Panc1 (cell line): Measurements from ENCODE around the gene JPH4. TPM values are rescaled to one million over a fixed set of nuclear protein-coding genes. Genes with fewer than 3 reads are reported as not detected.

Experiments
- ATAC-seq: fragments of 200-7000 bp; cut with Tn5 transposase; 2 replicates; pipeline ENCODE4 v1.9.1; 2020; ENCODE audit warnings: mild to moderate bottlenecking, moderate library complexity
- BruUV-seq: library from RNA; stranded (reverse); fragments of 400-500 nt; replicated peaks from 2 replicates; lab custom pipeline; 2021; lab: Mats Ljungman, UMichigan
- CTCF ChIA-PET: fragments of 300-600 bp; sonication (Branson Sonifier 250); formaldehyde crosslinking; loops from one replicate; lab custom pipeline; 2022; ENCODE audit warnings: antibody characterized with exemption; lab: Charles Lee
- POLR2A ChIA-PET: fragments of 300-600 bp; sonication (Branson Sonifier 250); formaldehyde crosslinking; loops from one replicate; lab custom pipeline; 2022; ENCODE audit warnings: antibody characterized with exemption; lab: Charles Lee
- DNase-seq: peaks from one replicate; pipeline ENCODE4 v3.0.0-alpha.2; 2010; ENCODE audit warnings: low read depth, low spot score
- H3K27ac ChIP-seq: 2 replicates; pipeline ENCODE4 v1.5.1; 2011; ENCODE audit warnings: mild to moderate bottlenecking, low read length, inconsistent platforms
- H3K27me3 ChIP-seq: fragments of 200-500 bp; sonication (Bioruptor generic); 2 replicates; pipeline ENCODE4 v1.6.0; 2014; ENCODE audit warnings: low read length, inconsistent platforms; ENCODE audit not compliant: control insufficient read depth, insufficient read depth
- H3K36me3 ChIP-seq: fragments of 200-500 bp; sonication (Bioruptor generic); 2 replicates; pipeline ENCODE4 v1.5.1; 2014; ENCODE audit warnings: inconsistent platforms, mild to moderate bottlenecking, low read length, moderate library complexity; ENCODE audit not compliant: control insufficient read depth, insufficient read depth
- H3K4me1 ChIP-seq: 2 replicates; pipeline ENCODE4 v1.5.1; 2011; ENCODE audit warnings: inconsistent platforms, mild to moderate bottlenecking, low read length, moderate library complexity; ENCODE audit not compliant: control insufficient read depth, insufficient read depth
- H3K4me3 ChIP-seq, 2 experiments: 2 replicates each; pipeline ENCODE4 v1.5.1; 2011 to 2012; ENCODE audit warnings: low read depth in 2 of 2, low read length in 2 of 2, mild to moderate bottlenecking in 2 of 2, inconsistent platforms in 1 of 2, moderate library complexity in 1 of 2
- H3K9me3 ChIP-seq: fragments of 200-500 bp; sonication (Bioruptor generic); 2 replicates; pipeline ENCODE4 v1.5.1; 2014; ENCODE audit warnings: low read depth, mild to moderate bottlenecking, inconsistent platforms, low read length, moderate library complexity; ENCODE audit not compliant: control insufficient read depth, insufficient read depth
- CTCF ChIP-seq: fragments of 450-650 bp; IDR thresholded peaks from 2 replicates; pipeline ENCODE4 v1.5.1; 2017; ENCODE audit warnings: mild to moderate bottlenecking
- POLR2AphosphoS5 ChIP-seq: IDR thresholded peaks from 2 replicates; pipeline ENCODE4 v1.6.1; 2012; ENCODE audit warnings: mild to moderate bottlenecking, low read depth, low read length, moderate library complexity
- SIN3A ChIP-seq: IDR thresholded peaks from 2 replicates; pipeline ENCODE4 v1.6.1; 2012; ENCODE audit warnings: low read depth, mild to moderate bottlenecking, low read length, moderate library complexity, borderline replicate concordance; ENCODE audit not compliant: insufficient read depth
- TCF7L2 ChIP-seq: IDR thresholded peaks from 2 replicates; pipeline ENCODE4 v1.6.1; 2011; ENCODE audit warnings: mild to moderate bottlenecking, low read depth, low read length, inconsistent platforms
- in situ Hi-C: cut with HindIII; loops from 2 replicates; pipeline ENCODE4 v1.10.0; 2016; ENCODE audit warnings: low sequenced_read_pairs, low pct_unique_long_range_greater_than_20kb
- intact Hi-C: fragments of 100-400 bp; cut with micrococcal nuclease; formaldehyde crosslinking; loops from one replicate; pipeline ENCODE4 v1.10.0; 2022; ENCODE audit not compliant: unreplicated experiment
- total RNA-seq: library from RNA; stranded (reverse); gene quantifications from one replicate; pipeline ENCODE4 v1.2.1, GENCODE V29; 2021; ENCODE audit not compliant: unreplicated experiment
- TF ChIP-seq, protein P1 (sequence below), 2 experiments: IDR thresholded peaks; 2 replicates each; pipeline ENCODE4 v1.6.1; 2011 to 2012; ENCODE audit warnings: low read depth in 2 of 2, control low read depth in 1 of 2, low read length in 1 of 2, mild to moderate bottlenecking in 1 of 2, moderate library complexity in 1 of 2; ENCODE audit not compliant: insufficient read depth in 1 of 2

JPH4 gene
- total RNA-seq, 1 experiment from 2014 or later, result 0.05 TPM

DNA sequence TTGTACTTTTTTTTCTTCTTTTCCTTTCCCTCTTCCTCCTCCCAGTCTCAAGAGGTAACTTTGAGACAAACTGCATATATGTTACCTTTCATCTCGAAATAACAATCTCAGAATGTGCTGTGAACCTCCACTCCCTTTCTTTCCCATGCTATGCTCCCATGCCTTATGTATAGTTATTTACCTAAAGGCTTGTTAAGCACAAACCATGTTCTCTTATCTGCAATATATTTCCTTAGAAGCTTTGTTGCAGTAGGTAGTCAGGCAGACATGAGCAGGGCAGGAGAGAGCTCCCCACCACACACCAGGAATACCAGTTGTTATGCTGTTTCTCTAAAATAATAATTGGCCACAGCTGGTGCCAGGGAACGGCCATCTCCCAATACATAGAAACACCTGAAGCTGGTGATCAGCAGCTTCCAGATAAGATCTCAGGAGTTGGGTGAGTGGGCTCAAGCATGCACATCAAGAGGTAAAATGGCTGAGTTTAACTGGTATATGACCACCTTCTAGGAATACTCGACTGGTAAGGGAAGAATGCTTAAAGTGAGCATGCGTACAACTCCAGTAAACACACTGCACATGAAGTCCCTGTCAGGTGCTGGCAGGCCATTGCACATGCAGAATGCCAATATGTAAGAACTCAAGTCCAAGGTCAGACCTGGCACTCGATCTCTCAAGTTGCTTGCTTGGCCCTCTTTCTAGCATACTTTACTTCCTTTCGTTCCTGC, 42.8 kb upstream of the JPH4 start:
- H3K4me1 ChIP-seq, result no peaks in the 10 kb centered on the region
- H3K9me3 ChIP-seq, result peaks cover 13% of the 10 kb centered on the region; the same call in 1 of the 2 replicates
- CTCF ChIA-PET, result no interaction called here
- POLR2A ChIA-PET, result no interaction called here
- ATAC-seq, result no peak
- H3K27ac ChIP-seq, result no peak overlapping the region
- intact Hi-C loops (no loop called here), in situ Hi-C loops (no loop called here)
- no peaks in the 10 kb centered on the region for H3K36me3 ChIP-seq
- H3K27me3 ChIP-seq, result no peaks in the 10 kb centered on the region
- no peak for DNase-seq
- no TSS peak for BruUV-seq
- TF ChIP-seq POLR2AphosphoS5, result no peak
- TF ChIP-seq, protein P1, sequence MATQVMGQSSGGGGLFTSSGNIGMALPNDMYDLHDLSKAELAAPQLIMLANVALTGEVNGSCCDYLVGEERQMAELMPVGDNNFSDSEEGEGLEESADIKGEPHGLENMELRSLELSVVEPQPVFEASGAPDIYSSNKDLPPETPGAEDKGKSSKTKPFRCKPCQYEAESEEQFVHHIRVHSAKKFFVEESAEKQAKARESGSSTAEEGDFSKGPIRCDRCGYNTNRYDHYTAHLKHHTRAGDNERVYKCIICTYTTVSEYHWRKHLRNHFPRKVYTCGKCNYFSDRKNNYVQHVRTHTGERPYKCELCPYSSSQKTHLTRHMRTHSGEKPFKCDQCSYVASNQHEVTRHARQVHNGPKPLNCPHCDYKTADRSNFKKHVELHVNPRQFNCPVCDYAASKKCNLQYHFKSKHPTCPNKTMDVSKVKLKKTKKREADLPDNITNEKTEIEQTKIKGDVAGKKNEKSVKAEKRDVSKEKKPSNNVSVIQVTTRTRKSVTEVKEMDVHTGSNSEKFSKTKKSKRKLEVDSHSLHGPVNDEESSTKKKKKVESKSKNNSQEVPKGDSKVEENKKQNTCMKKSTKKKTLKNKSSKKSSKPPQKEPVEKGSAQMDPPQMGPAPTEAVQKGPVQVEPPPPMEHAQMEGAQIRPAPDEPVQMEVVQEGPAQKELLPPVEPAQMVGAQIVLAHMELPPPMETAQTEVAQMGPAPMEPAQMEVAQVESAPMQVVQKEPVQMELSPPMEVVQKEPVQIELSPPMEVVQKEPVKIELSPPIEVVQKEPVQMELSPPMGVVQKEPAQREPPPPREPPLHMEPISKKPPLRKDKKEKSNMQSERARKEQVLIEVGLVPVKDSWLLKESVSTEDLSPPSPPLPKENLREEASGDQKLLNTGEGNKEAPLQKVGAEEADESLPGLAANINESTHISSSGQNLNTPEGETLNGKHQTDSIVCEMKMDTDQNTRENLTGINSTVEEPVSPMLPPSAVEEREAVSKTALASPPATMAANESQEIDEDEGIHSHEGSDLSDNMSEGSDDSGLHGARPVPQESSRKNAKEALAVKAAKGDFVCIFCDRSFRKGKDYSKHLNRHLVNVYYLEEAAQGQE (IDR thresholded peaks at IDR 0.05; ENCODE audit: insufficient read depth in 1 of 2, low read depth in 2 of 2, low read length in 1 of 2), result no peak
- TF ChIP-seq CTCF, result no peak
- TF ChIP-seq TCF7L2, result no peak
- TF ChIP-seq SIN3A, result no peak
- no peak overlapping the region for H3K4me3 ChIP-seq

DNA sequence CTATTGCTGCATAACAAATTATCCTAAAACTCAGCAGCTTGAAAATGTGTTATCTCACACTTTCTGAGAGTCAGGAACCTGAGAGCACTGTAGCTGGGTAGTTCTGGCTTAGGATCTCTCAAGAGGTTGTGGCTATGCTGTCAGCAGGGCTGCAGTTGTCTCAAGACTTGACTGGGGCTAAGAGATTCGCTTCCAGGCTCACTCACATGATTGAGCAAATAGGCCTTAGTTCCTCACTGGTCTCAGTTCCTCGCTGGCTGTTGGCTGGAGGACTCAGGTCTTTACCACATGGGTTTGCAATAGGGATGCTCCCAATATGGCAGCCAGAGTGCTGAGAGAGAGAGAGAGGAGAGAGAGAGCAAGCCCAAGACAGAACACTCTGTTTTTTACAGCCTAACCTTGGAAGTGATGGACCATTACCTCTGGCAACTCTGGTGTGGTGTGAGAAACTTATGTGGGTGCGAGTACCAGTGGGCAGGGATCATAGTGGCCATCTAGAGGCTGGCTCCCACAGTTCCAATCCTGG, 41.6 kb upstream of the JPH4 start:
- intact Hi-C loops, result no loop called here
- Histone ChIP-seq H3K27me3 (no peaks in the 10 kb centered on the region), H3K9me3 (peaks cover 9% of the 10 kb centered on the region; the same call in 1 of the 2 replicates), H3K36me3 (no peaks in the 10 kb centered on the region), H3K27ac (no peak overlapping the region), H3K4me3 (no peak overlapping the region), H3K4me1 (no peaks in the 10 kb centered on the region)
- DNase-seq, result no peak
- TF ChIP-seq SIN3A (no peak), CTCF (no peak), TCF7L2 (no peak), POLR2AphosphoS5 (no peak)
- TF ChIP-seq, protein P1 (IDR thresholded peaks at IDR 0.05; ENCODE audit: insufficient read depth in 1 of 2, low read depth in 2 of 2, low read length in 1 of 2), result no peak
- ATAC-seq, result no peak
- ChIA-PET POLR2A (no interaction called here), CTCF (no interaction called here)
- no TSS peak for BruUV-seq
- in situ Hi-C loops, result no loop called here
